Adrenal gland (tissue), 5 donors: ENCODE measurements around the gene TNK1.

Experiments
- POLR2A ChIP-seq, 2 donors: fragments of 450-650 bp; IDR thresholded peaks; one replicate each; pipeline ENCODE4 v1.6.1; 2017; ENCODE audit warnings: antibody characterized with exemption in 2 of 2, mild to moderate bottlenecking in 2 of 2, moderate library complexity in 1 of 2
- TF ChIP-seq, protein P1 (sequence below), 6 experiments: fragments of 450-650 bp in 4 of 6; fragments of 200-600 bp in 2 of 6; sonication (generic) in 1 of 6; IDR thresholded peaks; 1 replicate in 5 of 6; 2 replicates in 1 of 6; pipeline versions ENCODE4 v1.5.1 to v1.8.0; 2016 to 2021; ENCODE audit warnings: antibody characterized with exemption in 6 of 6, mild to moderate bottlenecking in 2 of 6, moderate library complexity in 1 of 6
- donor health status: DM: no; HTN: no; CAD: no.

DNA sequence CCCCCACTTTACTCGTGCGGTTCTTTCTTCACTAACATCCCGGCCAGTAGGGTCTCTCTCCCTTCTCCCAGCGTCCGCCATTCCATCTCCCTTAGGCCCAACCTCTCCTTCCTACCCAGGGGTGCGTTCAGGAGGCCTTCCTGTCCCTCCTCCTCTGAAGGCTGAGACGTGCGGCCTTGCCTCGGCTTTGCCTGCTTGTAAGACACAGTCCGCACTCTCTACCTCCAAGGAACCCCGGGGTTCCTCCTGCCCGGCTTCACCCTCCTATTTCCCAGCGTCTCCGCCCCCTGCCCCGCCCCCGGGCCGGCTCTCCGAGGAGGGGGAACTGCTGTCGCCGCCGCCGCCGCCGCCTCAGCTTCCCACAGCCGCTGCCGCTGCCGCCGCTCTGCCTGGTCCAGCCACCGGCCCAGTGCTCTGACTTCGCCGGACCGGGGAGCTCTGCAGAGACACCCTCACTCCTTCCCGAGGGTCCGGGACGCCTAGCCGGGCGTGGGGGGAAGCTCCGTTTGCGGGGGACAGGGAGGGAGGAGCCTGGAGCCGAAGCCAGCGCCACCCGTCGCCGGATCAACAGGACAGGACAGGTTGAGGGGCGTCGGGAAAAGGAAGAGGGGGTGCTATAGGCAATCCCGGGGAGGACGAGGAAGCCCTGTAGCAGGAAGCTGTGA is 57.2 kb downstream of the TNK1 start:
- TF ChIP-seq POLR2A (IDR thresholded peaks at IDR 0.05) = peak in 1 of 2 donors; percentile 55
- TF ChIP-seq, protein P1, sequence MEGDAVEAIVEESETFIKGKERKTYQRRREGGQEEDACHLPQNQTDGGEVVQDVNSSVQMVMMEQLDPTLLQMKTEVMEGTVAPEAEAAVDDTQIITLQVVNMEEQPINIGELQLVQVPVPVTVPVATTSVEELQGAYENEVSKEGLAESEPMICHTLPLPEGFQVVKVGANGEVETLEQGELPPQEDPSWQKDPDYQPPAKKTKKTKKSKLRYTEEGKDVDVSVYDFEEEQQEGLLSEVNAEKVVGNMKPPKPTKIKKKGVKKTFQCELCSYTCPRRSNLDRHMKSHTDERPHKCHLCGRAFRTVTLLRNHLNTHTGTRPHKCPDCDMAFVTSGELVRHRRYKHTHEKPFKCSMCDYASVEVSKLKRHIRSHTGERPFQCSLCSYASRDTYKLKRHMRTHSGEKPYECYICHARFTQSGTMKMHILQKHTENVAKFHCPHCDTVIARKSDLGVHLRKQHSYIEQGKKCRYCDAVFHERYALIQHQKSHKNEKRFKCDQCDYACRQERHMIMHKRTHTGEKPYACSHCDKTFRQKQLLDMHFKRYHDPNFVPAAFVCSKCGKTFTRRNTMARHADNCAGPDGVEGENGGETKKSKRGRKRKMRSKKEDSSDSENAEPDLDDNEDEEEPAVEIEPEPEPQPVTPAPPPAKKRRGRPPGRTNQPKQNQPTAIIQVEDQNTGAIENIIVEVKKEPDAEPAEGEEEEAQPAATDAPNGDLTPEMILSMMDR (IDR thresholded peaks at IDR 0.05) = no peak
